Prostate gland (tissue), 2 donors: ENCODE results near the gene GPR15LG. TPM values are rescaled to one million over a fixed set of nuclear protein-coding genes. Genes with fewer than 3 reads are reported as not detected.
"Not testable (repeated sequence)": the region's sequence is repeated elsewhere in the genome, so short reads cannot be mapped to it uniquely, and the experiment has no call there.

Source experiments
- DNase-seq: peaks from one replicate; pipeline ENCODE4 v3.0.0-alpha.2; 2019; ENCODE audit warnings: low spot score
- H3K27ac ChIP-seq, 2 donors: fragments of 200-600 bp; sonication (generic); 2 replicates each; pipeline ENCODE4 v1.5.1; 2017 to 2019
- H3K27me3 ChIP-seq: fragments of 200-600 bp; sonication (generic); replicated peaks from 2 replicates; pipeline ENCODE4 v1.5.1; 2019; ENCODE audit not compliant: insufficient read depth
- H3K36me3 ChIP-seq, 2 donors: fragments of 200-600 bp; sonication (generic); 1 replicate in 1 of 2; 2 replicates in 1 of 2; pipeline versions ENCODE4 v1.5.1 to v1.8.1; 2017 to 2019
- H3K4me1 ChIP-seq: fragments of 200-600 bp; sonication (generic); replicated peaks from 2 replicates; pipeline ENCODE4 v1.5.1; 2019
- H3K4me3 ChIP-seq, 2 donors: fragments of 200-600 bp; sonication (generic); 2 replicates each; pipeline ENCODE4 v1.5.1; 2017 to 2019
- H3K9me3 ChIP-seq: fragments of 200-600 bp; sonication (generic); 2 replicates; pipeline ENCODE4 v1.5.1; 2017
- POLR2A ChIP-seq: fragments of 450-650 bp; IDR thresholded peaks from one replicate; pipeline ENCODE4 v1.6.1; 2016; ENCODE audit warnings: antibody characterized with exemption, mild to moderate bottlenecking
- POLR2AphosphoS5 ChIP-seq: sonication (generic); formaldehyde crosslinking; IDR thresholded peaks from one replicate; pipeline ENCODE4 v1.6.1; 2017; ENCODE audit warnings: antibody characterized with exemption
- WGBS: methylation state at CpG from one replicate; pipeline ENCODE4 v1.1.5; 2018; 5-methylcytosine and 5-hydroxymethylcytosine counted together
- intact Hi-C: fragments of 100-400 bp; cut with DNase I; formaldehyde crosslinking; loops from one replicate; pipeline ENCODE4 v1.14.2; 2022
- total RNA-seq, 2 donors: library from RNA; depleted of rRNA; stranded (reverse); fragments of >200 nt; gene quantifications; one replicate each; pipeline ENCODE4 v1.1.0, GENCODE V29; 2016
- TF ChIP-seq, protein P1 (sequence below), 4 experiments: fragments of 200-600 bp in 2 of 4; fragments of 450-650 bp in 2 of 4; sonication (generic) in 2 of 4; IDR thresholded peaks; 1 replicate in 3 of 4; 2 replicates in 1 of 4; pipeline ENCODE4 v1.5.1; 2016 to 2019; ENCODE audit warnings: antibody characterized with exemption in 4 of 4, mild to moderate bottlenecking in 2 of 4, moderate library complexity in 2 of 4

GPR15LG gene
- total RNA-seq, 2 donors from 2014 or later, result 3.1 TPM; not detected in 1

DNA sequence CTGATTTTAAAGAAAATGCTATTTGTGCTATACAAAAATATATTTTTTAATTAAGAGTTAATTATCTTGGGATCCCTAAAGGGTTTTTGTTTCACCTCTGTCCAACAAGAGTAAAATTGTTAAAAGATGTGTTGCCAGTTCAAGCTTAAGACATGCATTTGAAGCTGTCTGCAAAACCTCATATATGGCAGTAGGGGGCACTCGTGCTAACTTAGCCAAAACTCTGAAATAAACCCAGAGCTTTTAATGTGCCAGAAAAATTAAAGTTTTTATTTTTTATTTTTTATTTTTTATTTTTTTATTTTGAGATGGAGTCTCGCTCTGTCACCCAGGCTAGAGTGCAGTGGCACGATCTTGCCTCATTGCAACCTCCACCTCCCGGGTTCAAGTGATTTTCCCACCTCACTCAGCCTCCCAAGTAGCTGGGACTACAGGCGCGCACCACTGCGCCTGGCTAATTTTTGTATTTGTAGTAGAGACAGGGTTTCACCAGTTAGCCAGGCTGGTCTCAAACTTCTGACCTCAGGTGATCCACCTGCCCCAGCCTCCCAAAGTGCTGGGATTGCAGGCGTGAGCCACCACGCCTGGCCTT lies 25.5 kb upstream of the GPR15LG start:
- peaks cover 10 to 12% of the 10 kb centered on the region in 2 donors for H3K36me3 ChIP-seq
- H3K4me1 ChIP-seq, H3K4me3 ChIP-seq, intact Hi-C loops, H3K9me3 ChIP-seq, H3K27me3 ChIP-seq, DNase-seq, H3K27ac ChIP-seq: not testable (repeated sequence)
- WGBS, result 88% methylated on average over 9 of the region's 9 CpGs
- TF ChIP-seq, protein P1, sequence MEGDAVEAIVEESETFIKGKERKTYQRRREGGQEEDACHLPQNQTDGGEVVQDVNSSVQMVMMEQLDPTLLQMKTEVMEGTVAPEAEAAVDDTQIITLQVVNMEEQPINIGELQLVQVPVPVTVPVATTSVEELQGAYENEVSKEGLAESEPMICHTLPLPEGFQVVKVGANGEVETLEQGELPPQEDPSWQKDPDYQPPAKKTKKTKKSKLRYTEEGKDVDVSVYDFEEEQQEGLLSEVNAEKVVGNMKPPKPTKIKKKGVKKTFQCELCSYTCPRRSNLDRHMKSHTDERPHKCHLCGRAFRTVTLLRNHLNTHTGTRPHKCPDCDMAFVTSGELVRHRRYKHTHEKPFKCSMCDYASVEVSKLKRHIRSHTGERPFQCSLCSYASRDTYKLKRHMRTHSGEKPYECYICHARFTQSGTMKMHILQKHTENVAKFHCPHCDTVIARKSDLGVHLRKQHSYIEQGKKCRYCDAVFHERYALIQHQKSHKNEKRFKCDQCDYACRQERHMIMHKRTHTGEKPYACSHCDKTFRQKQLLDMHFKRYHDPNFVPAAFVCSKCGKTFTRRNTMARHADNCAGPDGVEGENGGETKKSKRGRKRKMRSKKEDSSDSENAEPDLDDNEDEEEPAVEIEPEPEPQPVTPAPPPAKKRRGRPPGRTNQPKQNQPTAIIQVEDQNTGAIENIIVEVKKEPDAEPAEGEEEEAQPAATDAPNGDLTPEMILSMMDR (IDR thresholded peaks at IDR 0.05), result peak; percentile 17 to 64 (median 40)

DNA sequence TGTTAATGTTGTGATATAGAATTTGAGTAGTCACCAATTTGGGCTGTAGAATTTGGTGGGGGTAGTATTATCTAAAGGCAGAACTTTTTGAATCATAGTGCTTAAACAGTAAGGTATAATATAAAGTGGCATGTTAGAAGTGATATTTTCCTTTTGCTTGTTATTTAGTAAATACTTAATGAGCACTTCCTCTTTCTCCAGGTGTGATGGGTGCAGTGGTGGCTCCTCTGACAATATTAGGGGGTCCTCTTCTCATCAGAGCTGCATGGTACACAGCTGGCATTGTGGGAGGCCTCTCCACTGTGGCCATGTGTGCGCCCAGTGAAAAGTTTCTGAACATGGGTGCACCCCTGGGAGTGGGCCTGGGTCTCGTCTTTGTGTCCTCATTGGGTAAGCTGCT lies 23.7 kb upstream of the GPR15LG start:
- no peak overlapping the region for H3K27ac ChIP-seq
- H3K9me3 ChIP-seq, result no peaks in the 10 kb centered on the region
- no peak for DNase-seq
- intact Hi-C loops, result no loop called here
- H3K27me3 ChIP-seq, result no peaks in the 10 kb centered on the region
- H3K4me1 ChIP-seq, result no peaks in the 10 kb centered on the region
- TF ChIP-seq, protein P1 (IDR thresholded peaks at IDR 0.05), result no peak
- TF ChIP-seq POLR2A (no peak), POLR2AphosphoS5 (no peak)
- H3K4me3 ChIP-seq, result no peak overlapping the region
- H3K36me3 ChIP-seq, result peaks cover 4 to 10% of the 10 kb centered on the region in 2 donors
- WGBS, result 90% methylated on average over 2 of the region's 2 CpGs

DNA sequence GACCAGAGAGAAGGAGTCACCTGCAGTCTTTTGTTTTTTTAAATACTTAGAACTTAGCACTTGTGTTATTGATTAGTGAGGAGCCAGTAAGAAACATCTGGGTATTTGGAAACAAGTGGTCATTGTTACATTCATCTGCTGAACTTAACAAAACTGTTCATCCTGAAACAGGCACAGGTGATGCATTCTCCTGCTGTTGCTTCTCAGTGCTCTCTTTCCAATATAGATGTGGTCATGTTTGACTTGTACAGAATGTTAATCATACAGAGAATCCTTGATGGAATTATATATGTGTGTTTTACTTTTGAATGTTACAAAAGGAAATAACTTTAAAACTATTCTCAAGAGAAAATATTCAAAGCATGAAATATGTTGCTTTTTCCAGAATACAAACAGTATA lies 20.8 kb upstream of the GPR15LG start:
- H3K36me3 ChIP-seq, result peaks cover 0 to 10% of the 10 kb centered on the region in 2 donors

DNA sequence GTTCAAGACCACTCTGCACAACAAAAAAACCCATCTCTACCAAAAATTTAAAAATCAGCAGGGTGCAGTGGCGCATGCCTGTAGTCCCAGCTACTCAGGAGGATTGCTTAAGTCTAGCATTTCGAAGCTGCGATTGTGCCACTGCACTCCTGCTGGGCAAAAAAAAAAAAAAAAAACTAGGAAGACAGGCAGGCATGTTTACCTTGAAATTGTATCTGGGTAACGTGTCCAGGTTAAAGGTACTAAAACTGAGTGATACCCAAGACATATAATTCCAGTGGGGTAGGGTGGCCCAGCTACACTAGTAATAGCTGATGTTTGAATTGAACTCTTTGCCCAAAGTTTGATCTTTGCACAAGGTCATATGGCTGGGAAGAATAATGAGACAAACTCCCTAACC lies 18.1 kb upstream of the GPR15LG start:
- H3K4me3 ChIP-seq, result no peak overlapping the region
- H3K36me3 ChIP-seq, result no peaks in the 10 kb centered on the region
- DNase-seq, result no peak
- intact Hi-C loops, result no loop called here
- TF ChIP-seq, protein P1 (IDR thresholded peaks at IDR 0.05), result no peak
- TF ChIP-seq POLR2AphosphoS5 (no peak), POLR2A (no peak)
- WGBS, result 88% methylated on average over 4 of the region's 4 CpGs
- no peaks in the 10 kb centered on the region for H3K9me3 ChIP-seq
- no peaks in the 10 kb centered on the region for H3K27me3 ChIP-seq
- no peaks in the 10 kb centered on the region for H3K4me1 ChIP-seq
- no peak overlapping the region for H3K27ac ChIP-seq

More for the DNA sequence above, 20.8 kb upstream of the GPR15LG start:
- TF ChIP-seq POLR2AphosphoS5 (no peak), POLR2A (no peak)
- TF ChIP-seq, protein P1 (IDR thresholded peaks at IDR 0.05), result no peak
- Histone ChIP-seq H3K27me3 (no peaks in the 10 kb centered on the region), H3K4me3 (no peak overlapping the region), H3K27ac (no peak overlapping the region), H3K4me1 (no peaks in the 10 kb centered on the region), H3K9me3 (no peaks in the 10 kb centered on the region)
- intact Hi-C loops, result no loop called here
- DNase-seq, result no peak

GRCh38 chr10:84156009-84156408 lies 17.6 kb upstream of the GPR15LG start:
- no peak for DNase-seq
- H3K27ac ChIP-seq, result no peak overlapping the region
- no peaks in the 10 kb centered on the region for H3K9me3 ChIP-seq
- H3K4me3 ChIP-seq, result no peak overlapping the region
- 91% methylated on average over 2 of the region's 2 CpGs for WGBS
- no peaks in the 10 kb centered on the region for H3K36me3 ChIP-seq
- intact Hi-C loops, result no loop called here
- TF ChIP-seq, protein P1 (IDR thresholded peaks at IDR 0.05), result no peak
- TF ChIP-seq POLR2A (no peak), POLR2AphosphoS5 (no peak)
- no peaks in the 10 kb centered on the region for H3K4me1 ChIP-seq
- no peaks in the 10 kb centered on the region for H3K27me3 ChIP-seq
